ENCODE data around the gene CYP27C1. TPM values are rescaled to one million over a fixed set of nuclear protein-coding genes. Genes with fewer than 3 reads are reported as not detected.
"Not testable (repeated sequence)": the region's sequence is repeated elsewhere in the genome, so short reads cannot be mapped to it uniquely, and the experiment has no call there.

Gene CYP27C1
- total RNA-seq, 1 donor from 2014 or later: 5.1 TPM

DNA sequence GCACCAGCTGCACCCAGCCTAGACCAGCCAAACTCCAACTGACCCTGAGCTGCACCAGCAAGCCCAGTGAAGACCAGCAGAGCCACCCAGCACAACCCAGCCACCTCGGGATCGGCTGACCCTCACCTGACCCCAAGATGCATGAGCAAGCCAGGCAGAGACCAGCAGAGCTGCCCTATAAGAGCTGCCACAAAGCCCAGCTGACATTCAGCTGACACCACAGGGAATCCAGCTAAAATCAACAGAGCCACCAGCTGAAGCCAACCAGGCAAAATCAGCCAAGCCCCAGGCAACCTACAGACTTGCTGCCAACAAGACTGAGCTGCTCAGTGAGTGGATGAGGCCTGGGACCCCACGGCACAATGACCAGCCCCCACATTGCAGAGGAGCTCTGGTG lies 54.6 kb downstream of the CYP27C1 start:
- H3K4me3 Mint-ChIP-seq: no peak overlapping the region
- DNase-seq (ENCODE audit: extremely low spot score, unreplicated experiment): peak; percentile 55
- no peaks in the 10 kb centered on the region for H3K36me3 Mint-ChIP-seq
- H3K4me1 Mint-ChIP-seq (ENCODE audit: unreplicated experiment): peaks cover 8% of the 10 kb centered on the region
- TF ChIP-seq, protein P1, sequence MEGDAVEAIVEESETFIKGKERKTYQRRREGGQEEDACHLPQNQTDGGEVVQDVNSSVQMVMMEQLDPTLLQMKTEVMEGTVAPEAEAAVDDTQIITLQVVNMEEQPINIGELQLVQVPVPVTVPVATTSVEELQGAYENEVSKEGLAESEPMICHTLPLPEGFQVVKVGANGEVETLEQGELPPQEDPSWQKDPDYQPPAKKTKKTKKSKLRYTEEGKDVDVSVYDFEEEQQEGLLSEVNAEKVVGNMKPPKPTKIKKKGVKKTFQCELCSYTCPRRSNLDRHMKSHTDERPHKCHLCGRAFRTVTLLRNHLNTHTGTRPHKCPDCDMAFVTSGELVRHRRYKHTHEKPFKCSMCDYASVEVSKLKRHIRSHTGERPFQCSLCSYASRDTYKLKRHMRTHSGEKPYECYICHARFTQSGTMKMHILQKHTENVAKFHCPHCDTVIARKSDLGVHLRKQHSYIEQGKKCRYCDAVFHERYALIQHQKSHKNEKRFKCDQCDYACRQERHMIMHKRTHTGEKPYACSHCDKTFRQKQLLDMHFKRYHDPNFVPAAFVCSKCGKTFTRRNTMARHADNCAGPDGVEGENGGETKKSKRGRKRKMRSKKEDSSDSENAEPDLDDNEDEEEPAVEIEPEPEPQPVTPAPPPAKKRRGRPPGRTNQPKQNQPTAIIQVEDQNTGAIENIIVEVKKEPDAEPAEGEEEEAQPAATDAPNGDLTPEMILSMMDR (conservative IDR thresholded peaks at IDR 0.05): no peak
- no peaks in the 10 kb centered on the region for H3K9me3 Mint-ChIP-seq
- H3K27ac Mint-ChIP-seq: no peak overlapping the region
- H3K27me3 Mint-ChIP-seq: no peaks in the 10 kb centered on the region

DNA sequence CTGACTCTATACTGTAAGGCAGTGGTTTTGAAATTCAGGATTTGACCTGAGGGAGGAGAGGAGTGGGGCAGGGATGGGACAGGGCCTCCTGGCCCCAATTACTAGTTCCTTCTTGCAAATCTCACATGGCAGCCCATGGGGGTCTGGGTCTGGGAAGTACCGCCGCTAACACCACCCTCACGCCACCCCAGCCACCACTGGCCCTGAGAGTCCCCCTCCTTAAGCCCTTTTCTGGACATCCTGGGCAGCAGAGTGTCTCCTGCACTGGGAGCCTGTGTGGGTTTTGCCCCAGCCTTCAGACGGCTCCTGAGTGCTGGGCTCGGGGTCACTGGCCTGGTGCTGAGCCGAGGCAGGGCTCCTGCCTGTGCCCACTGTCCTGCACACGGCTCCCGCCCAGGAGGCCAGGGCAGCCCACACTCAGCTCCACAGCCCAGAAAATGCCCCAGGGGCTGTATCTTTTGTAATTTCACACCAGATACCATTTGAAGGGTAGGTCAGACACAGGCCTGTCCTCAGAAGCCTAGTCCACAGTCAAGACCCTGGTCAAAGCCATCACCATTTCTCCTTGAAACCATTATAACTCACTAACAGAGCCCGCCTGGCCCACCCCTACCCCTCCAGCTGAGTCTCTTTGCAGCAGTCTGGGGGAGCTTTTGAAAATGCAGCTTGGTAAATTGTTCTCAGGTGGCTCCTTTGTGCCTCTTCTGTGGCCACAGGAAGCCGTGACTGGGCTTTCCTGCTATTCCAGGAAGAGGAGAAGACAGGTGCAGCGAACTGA lies 55.1 kb downstream of the CYP27C1 start:
- TF ChIP-seq, protein P1 (conservative IDR thresholded peaks at IDR 0.05): no peak
- no peak overlapping the region for H3K4me3 Mint-ChIP-seq
- no peak overlapping the region for H3K27ac Mint-ChIP-seq
- H3K9me3 Mint-ChIP-seq: no peaks in the 10 kb centered on the region
- H3K27me3 Mint-ChIP-seq: no peaks in the 10 kb centered on the region
- peak; percentile 63 for DNase-seq (ENCODE audit: extremely low spot score, unreplicated experiment)
- peaks cover 2% of the 10 kb centered on the region for H3K4me1 Mint-ChIP-seq (ENCODE audit: unreplicated experiment)
- H3K36me3 Mint-ChIP-seq: no peaks in the 10 kb centered on the region

DNA sequence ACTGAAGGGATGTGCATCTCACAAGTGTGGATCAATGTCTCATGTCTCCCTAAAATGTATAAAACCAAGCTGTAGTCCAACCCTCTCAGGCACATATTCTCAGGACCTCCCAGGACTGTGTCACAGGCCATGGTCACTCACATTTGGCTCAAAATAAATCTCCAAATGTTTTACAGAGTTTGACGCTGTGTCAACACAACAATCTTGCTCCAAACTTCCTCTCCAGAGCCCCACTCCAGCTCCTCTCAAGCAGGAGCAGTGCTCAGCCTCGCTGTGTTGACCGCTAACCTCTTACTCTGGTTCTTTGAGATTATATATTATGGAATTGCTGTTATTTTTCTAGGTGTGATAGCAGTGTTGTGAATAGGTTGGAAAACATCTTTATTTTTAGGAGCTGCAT lies 56.2 kb downstream of the CYP27C1 start:
- peak; percentile 31 for DNase-seq (ENCODE audit: extremely low spot score, unreplicated experiment)
- Mint-ChIP-seq H3K9me3 (no peaks in the 10 kb centered on the region), H3K27ac (no peak overlapping the region), H3K36me3 (no peaks in the 10 kb centered on the region), H3K4me3 (no peak overlapping the region), H3K27me3 (no peaks in the 10 kb centered on the region), H3K4me1 (ENCODE audit: unreplicated experiment) (no peaks in the 10 kb centered on the region)
- TF ChIP-seq, protein P1 (conservative IDR thresholded peaks at IDR 0.05): no peak

DNA sequence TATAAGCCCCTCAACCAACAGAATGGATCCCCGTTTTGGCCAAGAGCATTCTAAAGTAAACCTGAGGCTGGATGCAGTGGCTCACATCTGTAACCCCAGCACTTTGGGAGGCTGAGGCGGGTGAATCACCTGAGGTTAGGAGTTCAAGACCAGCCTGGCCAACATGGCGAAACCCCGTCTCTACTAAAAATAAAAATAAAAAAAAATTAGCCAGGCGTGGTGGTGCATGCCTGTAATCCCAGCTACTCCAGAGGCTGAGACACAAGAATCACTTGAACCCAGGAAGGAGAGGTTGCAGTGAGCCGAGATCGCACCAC lies 57.1 kb downstream of the CYP27C1 start:
- not testable (repeated sequence) for DNase-seq (ENCODE audit: extremely low spot score, unreplicated experiment); H3K27ac Mint-ChIP-seq; H3K27me3 Mint-ChIP-seq; H3K9me3 Mint-ChIP-seq; H3K4me3 Mint-ChIP-seq; H3K36me3 Mint-ChIP-seq; H3K4me1 Mint-ChIP-seq (ENCODE audit: unreplicated experiment)

DNA sequence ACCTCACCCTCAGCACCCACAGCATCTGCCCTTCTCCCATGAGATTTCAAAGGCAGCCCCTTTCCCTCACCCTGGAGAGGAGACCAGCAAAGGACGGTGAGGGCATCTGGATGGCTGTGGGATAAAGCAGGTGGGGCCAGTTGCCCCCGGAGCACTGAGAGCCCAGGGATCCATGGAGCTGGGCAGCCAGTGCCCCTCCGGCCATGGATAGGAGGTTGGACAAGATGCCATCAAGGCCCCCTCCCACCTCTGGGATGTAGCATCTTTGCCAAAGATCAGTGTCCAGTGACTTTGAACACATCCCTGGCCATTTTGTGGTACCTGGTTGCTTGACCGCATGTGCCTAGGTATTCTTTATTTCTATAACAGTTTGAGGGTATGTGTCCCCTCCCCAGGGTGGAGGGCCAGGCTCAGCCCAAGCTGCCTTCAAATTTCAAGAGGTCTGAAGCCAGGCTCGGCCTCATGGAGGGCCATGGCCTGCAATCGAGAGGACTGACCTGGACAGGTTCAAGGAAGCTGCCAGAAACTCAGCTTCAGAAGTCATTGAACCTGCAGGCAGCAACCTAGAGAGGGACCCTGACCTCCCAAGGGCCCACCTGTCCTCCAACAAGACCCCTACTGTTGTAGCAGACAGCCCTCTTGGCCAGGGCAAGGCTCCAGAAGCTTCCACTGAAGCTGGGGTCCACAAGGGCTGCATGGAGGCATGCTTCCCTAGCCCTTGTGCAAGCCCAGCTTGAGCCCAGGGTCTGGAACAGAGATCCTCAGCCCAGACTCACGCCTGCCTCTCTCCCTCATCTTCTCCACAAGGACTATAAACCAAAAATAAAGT lies 57.6 kb downstream of the CYP27C1 start:
- H3K4me3 Mint-ChIP-seq: no peak overlapping the region
- TF ChIP-seq, protein P1 (conservative IDR thresholded peaks at IDR 0.05): no peak
- H3K4me1 Mint-ChIP-seq (ENCODE audit: unreplicated experiment): peaks cover 5% of the 10 kb centered on the region
- no peak overlapping the region for H3K27ac Mint-ChIP-seq
- H3K36me3 Mint-ChIP-seq: no peaks in the 10 kb centered on the region
- no peaks in the 10 kb centered on the region for H3K9me3 Mint-ChIP-seq
- peak; percentile 61 for DNase-seq (ENCODE audit: extremely low spot score, unreplicated experiment)
- H3K27me3 Mint-ChIP-seq: no peaks in the 10 kb centered on the region
